GM23338 (cell line): ENCODE results near the gene EPS8L1.

Source experiments
- CREB1 ChIP-seq: fragments of 250-450 bp; sonication (Bioruptor Pico); IDR thresholded peaks from 2 replicates; pipeline ENCODE4 v1.5.0; 2020; ENCODE audit warnings: low read depth, mild to moderate bottlenecking, moderate library complexity
- EZH2 ChIP-seq: fragments of 200-600 bp; sonication (generic); IDR thresholded peaks from one replicate; pipeline ENCODE4 v1.8.0; 2017; ENCODE audit warnings: antibody characterized with exemption, mild to moderate bottlenecking, low read depth; ENCODE audit not compliant: unreplicated experiment
- JUNB ChIP-seq: IDR thresholded peaks from one replicate; pipeline ENCODE4 v1.6.1; 2016; ENCODE audit warnings: antibody characterized with exemption; ENCODE audit not compliant: unreplicated experiment
- NANOG ChIP-seq: IDR thresholded peaks from 2 replicates; pipeline ENCODE4 v1.6.1; 2016; ENCODE audit warnings: antibody characterized with exemption, borderline replicate concordance
- POLR2AphosphoS5 ChIP-seq: IDR thresholded peaks from 2 replicates; pipeline ENCODE4 v1.6.1; 2016; ENCODE audit warnings: antibody characterized with exemption, low read depth
- STAT1 ChIP-seq: IDR thresholded peaks from one replicate; pipeline ENCODE4 v1.6.1; 2016; ENCODE audit warnings: antibody characterized with exemption; ENCODE audit not compliant: unreplicated experiment
- TF ChIP-seq, protein P1 (sequence below), 2 experiments: fragments of 200-600 bp in 1 of 2; sonication (generic) in 1 of 2; conservative IDR thresholded peaks; 2 replicates each; pipeline versions ENCODE4 v1.5.1 to v1.6.1; 2016 to 2017; ENCODE audit warnings: antibody characterized with exemption in 2 of 2, low read depth in 2 of 2, mild to moderate bottlenecking in 2 of 2, moderate library complexity in 1 of 2
- TF ChIP-seq, protein P2 (sequence below): IDR thresholded peaks from one replicate; pipeline ENCODE4 v1.6.1; 2018; ENCODE audit warnings: antibody characterized with exemption; ENCODE audit not compliant: unreplicated experiment

DNA sequence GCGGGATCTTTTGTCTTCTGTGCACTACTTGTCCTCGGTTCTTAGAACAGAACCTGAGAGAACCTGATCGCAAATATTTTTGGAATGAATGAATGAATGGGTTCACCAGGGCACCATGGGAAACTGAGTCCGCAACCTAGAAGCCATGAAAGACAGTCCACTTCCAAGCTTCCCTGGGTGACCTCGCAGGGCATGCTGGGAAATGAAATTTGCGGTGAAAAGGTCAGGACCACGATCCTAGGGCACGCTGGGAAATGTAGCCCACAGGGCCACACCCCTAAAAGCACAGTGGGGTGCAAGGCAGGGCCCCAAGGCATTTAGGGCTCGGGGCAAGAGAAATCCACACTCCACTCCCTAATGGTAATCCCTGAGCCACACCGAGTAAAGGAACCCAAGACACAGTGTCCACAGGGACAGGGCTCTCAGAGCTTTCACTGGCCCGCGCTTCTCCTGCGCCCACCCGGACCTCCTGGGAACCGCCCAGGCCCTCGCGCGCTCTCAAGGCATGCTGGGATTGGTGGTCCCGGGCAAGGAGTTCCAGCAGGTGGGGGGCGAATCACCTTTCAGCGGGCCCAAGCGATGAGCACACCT lies 42.8 kb downstream of the EPS8L1 start:
- TF ChIP-seq JUNB = no peak
- TF ChIP-seq, protein P1, sequence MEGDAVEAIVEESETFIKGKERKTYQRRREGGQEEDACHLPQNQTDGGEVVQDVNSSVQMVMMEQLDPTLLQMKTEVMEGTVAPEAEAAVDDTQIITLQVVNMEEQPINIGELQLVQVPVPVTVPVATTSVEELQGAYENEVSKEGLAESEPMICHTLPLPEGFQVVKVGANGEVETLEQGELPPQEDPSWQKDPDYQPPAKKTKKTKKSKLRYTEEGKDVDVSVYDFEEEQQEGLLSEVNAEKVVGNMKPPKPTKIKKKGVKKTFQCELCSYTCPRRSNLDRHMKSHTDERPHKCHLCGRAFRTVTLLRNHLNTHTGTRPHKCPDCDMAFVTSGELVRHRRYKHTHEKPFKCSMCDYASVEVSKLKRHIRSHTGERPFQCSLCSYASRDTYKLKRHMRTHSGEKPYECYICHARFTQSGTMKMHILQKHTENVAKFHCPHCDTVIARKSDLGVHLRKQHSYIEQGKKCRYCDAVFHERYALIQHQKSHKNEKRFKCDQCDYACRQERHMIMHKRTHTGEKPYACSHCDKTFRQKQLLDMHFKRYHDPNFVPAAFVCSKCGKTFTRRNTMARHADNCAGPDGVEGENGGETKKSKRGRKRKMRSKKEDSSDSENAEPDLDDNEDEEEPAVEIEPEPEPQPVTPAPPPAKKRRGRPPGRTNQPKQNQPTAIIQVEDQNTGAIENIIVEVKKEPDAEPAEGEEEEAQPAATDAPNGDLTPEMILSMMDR (conservative IDR thresholded peaks at IDR 0.05; ENCODE audit: low read depth in 2 of 2) = no peak
- no peak for TF ChIP-seq EZH2
- TF ChIP-seq, protein P2, sequence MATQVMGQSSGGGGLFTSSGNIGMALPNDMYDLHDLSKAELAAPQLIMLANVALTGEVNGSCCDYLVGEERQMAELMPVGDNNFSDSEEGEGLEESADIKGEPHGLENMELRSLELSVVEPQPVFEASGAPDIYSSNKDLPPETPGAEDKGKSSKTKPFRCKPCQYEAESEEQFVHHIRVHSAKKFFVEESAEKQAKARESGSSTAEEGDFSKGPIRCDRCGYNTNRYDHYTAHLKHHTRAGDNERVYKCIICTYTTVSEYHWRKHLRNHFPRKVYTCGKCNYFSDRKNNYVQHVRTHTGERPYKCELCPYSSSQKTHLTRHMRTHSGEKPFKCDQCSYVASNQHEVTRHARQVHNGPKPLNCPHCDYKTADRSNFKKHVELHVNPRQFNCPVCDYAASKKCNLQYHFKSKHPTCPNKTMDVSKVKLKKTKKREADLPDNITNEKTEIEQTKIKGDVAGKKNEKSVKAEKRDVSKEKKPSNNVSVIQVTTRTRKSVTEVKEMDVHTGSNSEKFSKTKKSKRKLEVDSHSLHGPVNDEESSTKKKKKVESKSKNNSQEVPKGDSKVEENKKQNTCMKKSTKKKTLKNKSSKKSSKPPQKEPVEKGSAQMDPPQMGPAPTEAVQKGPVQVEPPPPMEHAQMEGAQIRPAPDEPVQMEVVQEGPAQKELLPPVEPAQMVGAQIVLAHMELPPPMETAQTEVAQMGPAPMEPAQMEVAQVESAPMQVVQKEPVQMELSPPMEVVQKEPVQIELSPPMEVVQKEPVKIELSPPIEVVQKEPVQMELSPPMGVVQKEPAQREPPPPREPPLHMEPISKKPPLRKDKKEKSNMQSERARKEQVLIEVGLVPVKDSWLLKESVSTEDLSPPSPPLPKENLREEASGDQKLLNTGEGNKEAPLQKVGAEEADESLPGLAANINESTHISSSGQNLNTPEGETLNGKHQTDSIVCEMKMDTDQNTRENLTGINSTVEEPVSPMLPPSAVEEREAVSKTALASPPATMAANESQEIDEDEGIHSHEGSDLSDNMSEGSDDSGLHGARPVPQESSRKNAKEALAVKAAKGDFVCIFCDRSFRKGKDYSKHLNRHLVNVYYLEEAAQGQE = no peak
- TF ChIP-seq CREB1 (CRISPR knock-in tag) = peak; percentile 38; the same call in 1 of the 2 replicates
- TF ChIP-seq NANOG = no peak
- TF ChIP-seq POLR2AphosphoS5 = peak; percentile 54; the same call in 1 of the 2 replicates
- TF ChIP-seq STAT1 = no peak
